GM23338 (cell line): ENCODE data around the gene SAMD4A. TPM values are rescaled to one million over a fixed set of nuclear protein-coding genes. Genes with fewer than 3 reads are reported as not detected.

Source experiments
- ATAC-seq: fragments of 200-7000 bp; cut with Tn5 transposase; 3 replicates; pipeline ENCODE4 v1.9.1; 2020
- DNase-seq: peaks from one replicate; pipeline ENCODE4 v3.0.0-alpha.2; 2015; ENCODE audit warnings: low spot score
- H2AFZ ChIP-seq: fragments of 200-600 bp; sonication (generic); 2 replicates; pipeline ENCODE4 v1.8.0; 2016; ENCODE audit warnings: antibody characterized with exemption, mild to moderate bottlenecking, moderate library complexity
- H3F3A ChIP-seq: fragments of 200-600 bp; sonication (generic); replicated peaks from 2 replicates; pipeline ENCODE4 v1.8.0; 2017; ENCODE audit warnings: antibody characterized with exemption, mixed run types, low read depth
- H3K27ac ChIP-seq: fragments of 200-600 bp; sonication (generic); 2 replicates; pipeline ENCODE4 v1.6.1; 2016; ENCODE audit warnings: low read depth
- H3K27me3 ChIP-seq: fragments of 200-600 bp; sonication (generic); 2 replicates; pipeline ENCODE4 v1.8.0; 2016; ENCODE audit warnings: mild to moderate bottlenecking, mixed run types, moderate library complexity; ENCODE audit not compliant: insufficient read depth
- H3K36me3 ChIP-seq: fragments of 200-600 bp; sonication (generic); 2 replicates; pipeline ENCODE4 v1.8.0; 2016; ENCODE audit warnings: mild to moderate bottlenecking; ENCODE audit not compliant: insufficient read depth
- H3K4me1 ChIP-seq: fragments of 200-600 bp; sonication (generic); 2 replicates; pipeline ENCODE4 v1.8.0; 2016; ENCODE audit warnings: mild to moderate bottlenecking, moderate library complexity; ENCODE audit not compliant: insufficient read depth
- H3K4me2 ChIP-seq: fragments of 200-600 bp; sonication (generic); 2 replicates; pipeline ENCODE4 v1.7.1; 2017; ENCODE audit warnings: mixed run types
- H3K4me3 ChIP-seq: fragments of 200-600 bp; sonication (generic); 2 replicates; pipeline ENCODE4 v1.6.1; 2016; ENCODE audit warnings: mixed run types
- H3K79me2 ChIP-seq: fragments of 200-600 bp; sonication (generic); replicated peaks from 2 replicates; pipeline ENCODE4 v1.8.0; 2017; ENCODE audit warnings: mild to moderate bottlenecking; ENCODE audit not compliant: insufficient read depth
- H3K9me2 ChIP-seq: fragments of 200-600 bp; sonication (generic); 2 replicates; pipeline ENCODE4 v1.8.0; 2017; ENCODE audit not compliant: insufficient read depth
- H4K20me1 ChIP-seq: fragments of 200-600 bp; sonication (generic); replicated peaks from 2 replicates; pipeline ENCODE4 v1.8.0; 2017; ENCODE audit warnings: mild to moderate bottlenecking; ENCODE audit not compliant: insufficient read depth
- H3K27ac Mint-ChIP-seq: 2 replicates; pipeline ENCODE4 v1.8.0; 2020; ENCODE audit warnings: inconsistent platforms, mild to moderate bottlenecking, moderate library complexity, mixed read lengths
- H3K27me3 Mint-ChIP-seq: 3 replicates; pipeline ENCODE4 v1.8.0; 2022; ENCODE audit warnings: low read depth, mild to moderate bottlenecking, moderate library complexity, mixed read lengths, inconsistent platforms; ENCODE audit not compliant: insufficient read depth, poor library complexity
- H3K36me3 Mint-ChIP-seq: 3 replicates; pipeline ENCODE4 v1.8.0; 2021; ENCODE audit warnings: low read depth, mild to moderate bottlenecking, inconsistent platforms, moderate library complexity, mixed read lengths
- H3K4me1 Mint-ChIP-seq: 3 replicates; pipeline ENCODE4 v1.8.0; 2020; ENCODE audit warnings: mild to moderate bottlenecking, inconsistent platforms, mixed read lengths
- H3K4me3 Mint-ChIP-seq: 3 replicates; pipeline ENCODE4 v1.8.0; 2021; ENCODE audit warnings: moderate library complexity, mild to moderate bottlenecking, inconsistent platforms, mixed read lengths
- H3K9me3 Mint-ChIP-seq: 3 replicates; pipeline ENCODE4 v1.8.0; 2020; ENCODE audit warnings: moderate library complexity, mild to moderate bottlenecking, inconsistent platforms, mixed read lengths
- CREB1 ChIP-seq: fragments of 250-450 bp; sonication (Bioruptor Pico); IDR thresholded peaks from 2 replicates; pipeline ENCODE4 v1.5.0; 2020; ENCODE audit warnings: low read depth, mild to moderate bottlenecking, moderate library complexity
- EZH2 ChIP-seq: fragments of 200-600 bp; sonication (generic); IDR thresholded peaks from one replicate; pipeline ENCODE4 v1.8.0; 2017; ENCODE audit warnings: antibody characterized with exemption, mild to moderate bottlenecking, low read depth; ENCODE audit not compliant: unreplicated experiment
- STAT1 ChIP-seq: IDR thresholded peaks from one replicate; pipeline ENCODE4 v1.6.1; 2016; ENCODE audit warnings: antibody characterized with exemption; ENCODE audit not compliant: unreplicated experiment
- ZNF114 ChIP-seq: fragments of 250-450 bp; sonication (Bioruptor Pico); IDR thresholded peaks from 2 replicates; pipeline ENCODE4 v1.5.0; 2020; ENCODE audit warnings: mild to moderate bottlenecking, moderate library complexity
- long read RNA-seq: library from polyadenylated mRNA; unstranded; transcript quantifications from one replicate; pipeline ENCODE4 v2.0.0, GENCODE V29; 2020; ENCODE audit not compliant: unreplicated experiment
- polyA plus RNA-seq: library from polyadenylated mRNA; unstranded; fragments of >200 nt; fragmentation: Nextera tagmentation; extraction: Ambion mirVana; gene quantifications from 2 replicates; pipeline ENCODE4 v1.2.1, GENCODE V29; 2016
- total RNA-seq: library from RNA; depleted of rRNA; stranded (reverse); fragments of >200 nt; shearing (Covaris generic); gene quantifications from 2 replicates; pipeline ENCODE4 v1.2.3, GENCODE V29; 2014; rRNA removed
- TF ChIP-seq, protein P1 (sequence below), 2 experiments: fragments of 200-600 bp in 1 of 2; sonication (generic) in 1 of 2; conservative IDR thresholded peaks; 2 replicates each; pipeline versions ENCODE4 v1.5.1 to v1.6.1; 2016 to 2017; ENCODE audit warnings: antibody characterized with exemption in 2 of 2, low read depth in 2 of 2, mild to moderate bottlenecking in 2 of 2, moderate library complexity in 1 of 2
- TF ChIP-seq, protein P2 (sequence below): IDR thresholded peaks from 2 replicates; pipeline ENCODE4 v1.6.1; 2016; ENCODE audit warnings: antibody characterized with exemption
- TF ChIP-seq, protein P3 (sequence below): fragments of 250-450 bp; sonication (Bioruptor Pico); IDR thresholded peaks from 2 replicates; pipeline ENCODE4 v1.5.0; 2020; ENCODE audit warnings: mild to moderate bottlenecking, moderate library complexity

SAMD4A gene, protein sequence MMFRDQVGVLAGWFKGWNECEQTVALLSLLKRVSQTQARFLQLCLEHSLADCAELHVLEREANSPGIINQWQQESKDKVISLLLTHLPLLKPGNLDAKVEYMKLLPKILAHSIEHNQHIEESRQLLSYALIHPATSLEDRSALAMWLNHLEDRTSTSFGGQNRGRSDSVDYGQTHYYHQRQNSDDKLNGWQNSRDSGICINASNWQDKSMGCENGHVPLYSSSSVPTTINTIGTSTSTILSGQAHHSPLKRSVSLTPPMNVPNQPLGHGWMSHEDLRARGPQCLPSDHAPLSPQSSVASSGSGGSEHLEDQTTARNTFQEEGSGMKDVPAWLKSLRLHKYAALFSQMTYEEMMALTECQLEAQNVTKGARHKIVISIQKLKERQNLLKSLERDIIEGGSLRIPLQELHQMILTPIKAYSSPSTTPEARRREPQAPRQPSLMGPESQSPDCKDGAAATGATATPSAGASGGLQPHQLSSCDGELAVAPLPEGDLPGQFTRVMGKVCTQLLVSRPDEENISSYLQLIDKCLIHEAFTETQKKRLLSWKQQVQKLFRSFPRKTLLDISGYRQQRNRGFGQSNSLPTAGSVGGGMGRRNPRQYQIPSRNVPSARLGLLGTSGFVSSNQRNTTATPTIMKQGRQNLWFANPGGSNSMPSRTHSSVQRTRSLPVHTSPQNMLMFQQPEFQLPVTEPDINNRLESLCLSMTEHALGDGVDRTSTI
- total RNA-seq = 5.2 and 6.9 TPM in 2 replicates
- 1.1 and 1.6 TPM in 2 replicates for polyA plus RNA-seq
- long read RNA-seq, partial matches to known transcripts = 0 of 1 reads
- long read RNA-seq, other reads (novel, unspliced or antisense) = 1 of 1 reads

DNA sequence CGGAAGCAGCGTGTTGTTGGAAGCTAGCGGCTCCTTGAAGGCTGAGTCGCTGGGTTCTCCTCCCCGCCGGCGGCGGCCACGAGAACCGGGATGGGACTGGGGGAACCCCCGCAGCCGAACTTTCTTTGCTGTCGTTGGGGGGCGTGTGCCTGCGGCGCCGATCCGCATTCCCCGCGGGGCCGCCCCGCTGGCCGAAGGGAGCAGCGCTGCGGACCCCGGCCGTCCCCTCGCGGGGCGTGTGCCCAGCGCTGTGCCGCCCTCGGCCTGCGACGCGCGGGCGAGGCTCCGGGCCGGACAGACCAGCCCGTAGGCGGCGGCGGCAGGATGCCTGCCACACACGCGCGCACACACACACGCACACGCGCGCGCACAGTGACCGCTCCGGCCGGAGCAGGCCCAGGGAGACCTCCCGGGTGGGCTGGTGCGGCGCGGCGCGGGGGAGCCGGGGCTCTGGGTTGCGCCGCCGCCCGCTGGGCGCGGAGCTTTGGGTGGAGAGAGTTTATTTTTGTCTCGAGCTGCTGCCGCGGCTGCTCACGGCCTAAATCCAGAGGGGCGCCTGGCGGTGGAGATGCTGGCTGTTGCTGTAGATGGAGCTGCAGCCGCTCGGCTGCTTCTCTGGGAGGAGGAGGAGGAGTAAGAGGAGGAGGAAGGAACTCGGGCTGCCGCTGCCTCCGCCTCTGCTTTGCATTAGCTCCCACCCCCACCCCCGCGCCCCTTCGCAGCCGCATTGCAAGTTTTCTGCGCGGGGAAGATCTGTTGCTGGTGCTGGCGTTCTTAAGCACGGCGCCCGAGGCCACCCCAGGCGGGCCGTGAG lies at the start of gene SAMD4A:
Gene SAMD4A, plus strand, starts transcription at position 719 of the 814 bp plus-strand sequence. CDS start 789 bp downstream, outside the sequence.
- DNase-seq (peak; percentile 70), ATAC-seq (peak; percentile 17)
- H3K36me3 Mint-ChIP-seq = no peaks in the 10 kb centered on the region
- H3K27ac Mint-ChIP-seq = no peak within 1 kb of the TSS; the same call in 1 of the 2 replicates
- Histone ChIP-seq H3K4me2 (peak within 1 kb of the TSS; percentile 85), H3K4me3 (peak within 1 kb of the TSS; percentile 90), H3K79me2 (peaks cover 9% of the 10 kb centered on the region), H4K20me1 (no peaks in the 10 kb centered on the region), H3K27me3 (peaks cover 43% of the 10 kb centered on the region), H3F3A (no peaks in the 10 kb centered on the region), H3K9me2 (no peaks in the 10 kb centered on the region), H3K36me3 (no peaks in the 10 kb centered on the region), H2AFZ (peak within 1 kb of the TSS; percentile 81), H3K4me1 (peaks cover 27% of the 10 kb centered on the region), H3K27ac (no peak within 1 kb of the TSS)
- H3K4me3 Mint-ChIP-seq = peak within 1 kb of the TSS; percentile 90
- TF ChIP-seq STAT1 = no peak
- TF ChIP-seq, protein P1, sequence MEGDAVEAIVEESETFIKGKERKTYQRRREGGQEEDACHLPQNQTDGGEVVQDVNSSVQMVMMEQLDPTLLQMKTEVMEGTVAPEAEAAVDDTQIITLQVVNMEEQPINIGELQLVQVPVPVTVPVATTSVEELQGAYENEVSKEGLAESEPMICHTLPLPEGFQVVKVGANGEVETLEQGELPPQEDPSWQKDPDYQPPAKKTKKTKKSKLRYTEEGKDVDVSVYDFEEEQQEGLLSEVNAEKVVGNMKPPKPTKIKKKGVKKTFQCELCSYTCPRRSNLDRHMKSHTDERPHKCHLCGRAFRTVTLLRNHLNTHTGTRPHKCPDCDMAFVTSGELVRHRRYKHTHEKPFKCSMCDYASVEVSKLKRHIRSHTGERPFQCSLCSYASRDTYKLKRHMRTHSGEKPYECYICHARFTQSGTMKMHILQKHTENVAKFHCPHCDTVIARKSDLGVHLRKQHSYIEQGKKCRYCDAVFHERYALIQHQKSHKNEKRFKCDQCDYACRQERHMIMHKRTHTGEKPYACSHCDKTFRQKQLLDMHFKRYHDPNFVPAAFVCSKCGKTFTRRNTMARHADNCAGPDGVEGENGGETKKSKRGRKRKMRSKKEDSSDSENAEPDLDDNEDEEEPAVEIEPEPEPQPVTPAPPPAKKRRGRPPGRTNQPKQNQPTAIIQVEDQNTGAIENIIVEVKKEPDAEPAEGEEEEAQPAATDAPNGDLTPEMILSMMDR (conservative IDR thresholded peaks at IDR 0.05; ENCODE audit: low read depth in 2 of 2) = 0 out of 4 replicates have a peak, but pooled peaks of 1 of the 2 experiments have one; percentile 10
- H3K27me3 Mint-ChIP-seq = peaks cover 34% of the 10 kb centered on the region
- peaks cover 17% of the 10 kb centered on the region; the same call in 2 of the 3 replicates for H3K4me1 Mint-ChIP-seq
- H3K9me3 Mint-ChIP-seq = no peaks in the 10 kb centered on the region

DNA sequence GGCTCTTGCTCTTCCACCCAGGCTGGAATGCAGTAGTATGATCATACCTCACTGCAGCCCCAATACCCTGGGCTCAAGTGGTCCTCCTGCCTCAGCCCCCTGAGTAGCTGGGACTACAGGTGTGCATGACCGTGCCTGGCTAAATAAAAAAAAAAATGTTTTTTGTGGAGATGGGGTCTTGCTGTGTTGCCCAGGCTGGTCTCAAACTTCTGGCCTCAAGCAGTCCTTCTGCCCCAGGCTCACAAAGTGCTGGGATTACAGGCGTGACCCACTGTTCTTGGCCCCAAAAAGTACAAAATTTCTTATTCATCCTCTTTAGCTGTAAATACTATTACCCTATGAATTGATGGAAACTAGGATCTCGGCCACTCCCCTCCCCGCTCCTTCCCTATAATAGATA lies 42.5 kb upstream of the SAMD4A start:
- H3K27ac ChIP-seq = no peak overlapping the region
- no peaks in the 10 kb centered on the region for H3K27me3 ChIP-seq
- no peak overlapping the region for H3K27ac Mint-ChIP-seq
- H3K4me2 ChIP-seq = no peak overlapping the region
- H3K9me2 ChIP-seq = no peaks in the 10 kb centered on the region
- peaks cover 23% of the 10 kb centered on the region; the same call in 2 of the 3 replicates for H3K36me3 Mint-ChIP-seq
- H3K36me3 ChIP-seq = no peaks in the 10 kb centered on the region; the same call in 1 of the 2 replicates
- no peaks in the 10 kb centered on the region for H3K9me3 Mint-ChIP-seq
- no peaks in the 10 kb centered on the region for H3F3A ChIP-seq
- no peaks in the 10 kb centered on the region for H3K4me1 Mint-ChIP-seq
- H3K4me3 Mint-ChIP-seq = no peak overlapping the region
- no peak overlapping the region for H3K4me3 ChIP-seq
- peaks cover 4% of the 10 kb centered on the region for H3K27me3 Mint-ChIP-seq
- H3K79me2 ChIP-seq = peaks cover 23% of the 10 kb centered on the region
- DNase-seq (no peak), ATAC-seq (no peak)
- H2AFZ ChIP-seq = no peak overlapping the region
- no peaks in the 10 kb centered on the region for H3K4me1 ChIP-seq
- peaks cover 4% of the 10 kb centered on the region for H4K20me1 ChIP-seq
- no peak for TF ChIP-seq CREB1 (CRISPR knock-in tag)
- TF ChIP-seq, protein P2, sequence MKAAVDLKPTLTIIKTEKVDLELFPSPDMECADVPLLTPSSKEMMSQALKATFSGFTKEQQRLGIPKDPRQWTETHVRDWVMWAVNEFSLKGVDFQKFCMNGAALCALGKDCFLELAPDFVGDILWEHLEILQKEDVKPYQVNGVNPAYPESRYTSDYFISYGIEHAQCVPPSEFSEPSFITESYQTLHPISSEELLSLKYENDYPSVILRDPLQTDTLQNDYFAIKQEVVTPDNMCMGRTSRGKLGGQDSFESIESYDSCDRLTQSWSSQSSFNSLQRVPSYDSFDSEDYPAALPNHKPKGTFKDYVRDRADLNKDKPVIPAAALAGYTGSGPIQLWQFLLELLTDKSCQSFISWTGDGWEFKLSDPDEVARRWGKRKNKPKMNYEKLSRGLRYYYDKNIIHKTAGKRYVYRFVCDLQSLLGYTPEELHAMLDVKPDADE = no peak
- TF ChIP-seq, protein P3, sequence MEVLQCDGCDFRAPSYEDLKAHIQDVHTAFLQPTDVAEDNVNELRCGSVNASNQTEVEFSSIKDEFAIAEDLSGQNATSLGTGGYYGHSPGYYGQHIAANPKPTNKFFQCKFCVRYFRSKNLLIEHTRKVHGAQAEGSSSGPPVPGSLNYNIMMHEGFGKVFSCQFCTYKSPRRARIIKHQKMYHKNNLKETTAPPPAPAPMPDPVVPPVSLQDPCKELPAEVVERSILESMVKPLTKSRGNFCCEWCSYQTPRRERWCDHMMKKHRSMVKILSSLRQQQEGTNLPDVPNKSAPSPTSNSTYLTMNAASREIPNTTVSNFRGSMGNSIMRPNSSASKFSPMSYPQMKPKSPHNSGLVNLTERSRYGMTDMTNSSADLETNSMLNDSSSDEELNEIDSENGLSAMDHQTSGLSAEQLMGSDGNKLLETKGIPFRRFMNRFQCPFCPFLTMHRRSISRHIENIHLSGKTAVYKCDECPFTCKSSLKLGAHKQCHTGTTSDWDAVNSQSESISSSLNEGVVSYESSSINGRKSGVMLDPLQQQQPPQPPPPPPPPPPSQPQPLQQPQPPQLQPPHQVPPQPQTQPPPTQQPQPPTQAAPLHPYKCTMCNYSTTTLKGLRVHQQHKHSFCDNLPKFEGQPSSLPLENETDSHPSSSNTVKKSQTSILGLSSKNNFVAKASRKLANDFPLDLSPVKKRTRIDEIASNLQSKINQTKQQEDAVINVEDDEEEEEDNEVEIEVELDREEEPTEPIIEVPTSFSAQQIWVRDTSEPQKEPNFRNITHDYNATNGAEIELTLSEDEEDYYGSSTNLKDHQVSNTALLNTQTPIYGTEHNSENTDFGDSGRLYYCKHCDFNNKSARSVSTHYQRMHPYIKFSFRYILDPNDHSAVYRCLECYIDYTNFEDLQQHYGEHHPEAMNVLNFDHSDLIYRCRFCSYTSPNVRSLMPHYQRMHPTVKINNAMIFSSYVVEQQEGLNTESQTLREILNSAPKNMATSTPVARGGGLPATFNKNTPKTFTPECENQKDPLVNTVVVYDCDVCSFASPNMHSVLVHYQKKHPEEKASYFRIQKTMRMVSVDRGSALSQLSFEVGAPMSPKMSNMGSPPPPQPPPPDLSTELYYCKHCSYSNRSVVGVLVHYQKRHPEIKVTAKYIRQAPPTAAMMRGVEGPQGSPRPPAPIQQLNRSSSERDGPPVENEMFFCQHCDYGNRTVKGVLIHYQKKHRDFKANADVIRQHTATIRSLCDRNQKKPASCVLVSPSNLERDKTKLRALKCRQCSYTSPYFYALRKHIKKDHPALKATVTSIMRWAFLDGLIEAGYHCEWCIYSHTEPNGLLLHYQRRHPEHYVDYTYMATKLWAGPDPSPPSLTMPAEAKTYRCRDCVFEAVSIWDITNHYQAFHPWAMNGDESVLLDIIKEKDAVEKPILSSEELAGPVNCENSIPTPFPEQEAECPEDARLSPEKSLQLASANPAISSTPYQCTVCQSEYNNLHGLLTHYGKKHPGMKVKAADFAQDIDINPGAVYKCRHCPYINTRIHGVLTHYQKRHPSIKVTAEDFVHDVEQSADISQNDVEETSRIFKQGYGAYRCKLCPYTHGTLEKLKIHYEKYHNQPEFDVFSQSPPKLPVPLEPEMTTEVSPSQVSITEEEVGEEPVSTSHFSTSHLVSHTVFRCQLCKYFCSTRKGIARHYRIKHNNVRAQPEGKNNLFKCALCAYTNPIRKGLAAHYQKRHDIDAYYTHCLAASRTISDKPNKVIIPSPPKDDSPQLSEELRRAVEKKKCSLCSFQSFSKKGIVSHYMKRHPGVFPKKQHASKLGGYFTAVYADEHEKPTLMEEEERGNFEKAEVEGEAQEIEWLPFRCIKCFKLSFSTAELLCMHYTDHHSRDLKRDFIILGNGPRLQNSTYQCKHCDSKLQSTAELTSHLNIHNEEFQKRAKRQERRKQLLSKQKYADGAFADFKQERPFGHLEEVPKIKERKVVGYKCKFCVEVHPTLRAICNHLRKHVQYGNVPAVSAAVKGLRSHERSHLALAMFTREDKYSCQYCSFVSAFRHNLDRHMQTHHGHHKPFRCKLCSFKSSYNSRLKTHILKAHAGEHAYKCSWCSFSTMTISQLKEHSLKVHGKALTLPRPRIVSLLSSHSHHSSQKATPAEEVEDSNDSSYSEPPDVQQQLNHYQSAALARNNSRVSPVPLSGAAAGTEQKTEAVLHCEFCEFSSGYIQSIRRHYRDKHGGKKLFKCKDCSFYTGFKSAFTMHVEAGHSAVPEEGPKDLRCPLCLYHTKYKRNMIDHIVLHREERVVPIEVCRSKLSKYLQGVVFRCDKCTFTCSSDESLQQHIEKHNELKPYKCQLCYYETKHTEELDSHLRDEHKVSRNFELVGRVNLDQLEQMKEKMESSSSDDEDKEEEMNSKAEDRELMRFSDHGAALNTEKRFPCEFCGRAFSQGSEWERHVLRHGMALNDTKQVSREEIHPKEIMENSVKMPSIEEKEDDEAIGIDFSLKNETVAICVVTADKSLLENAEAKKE (CRISPR knock-in tag) = no peak
- TF ChIP-seq ZNF114 (CRISPR knock-in tag) = no peak
- TF ChIP-seq STAT1 = no peak
- no peak for TF ChIP-seq EZH2
